ENCODE measurements around the gene RNU6-9.

RNU6-9 gene

GRCh38 chr19:855566-856120 lies 37.6 kb upstream of the RNU6-9 start:
- H3K27me3 Mint-ChIP-seq, result no peaks in the 10 kb centered on the region
- H3K36me3 Mint-ChIP-seq, result no peaks in the 10 kb centered on the region
- peaks cover 2% of the 10 kb centered on the region for H3K4me1 Mint-ChIP-seq (ENCODE audit: low read depth)
- H3K4me3 Mint-ChIP-seq, result no peak overlapping the region
- H3K9me3 Mint-ChIP-seq (ENCODE audit: low read depth), result no peaks in the 10 kb centered on the region
- no peak overlapping the region for H3K27ac Mint-ChIP-seq

- Mint-ChIP-seq H3K27ac (no peak overlapping the region), H3K4me1 (ENCODE audit: low read depth) (peaks cover 8% of the 10 kb centered on the region), H3K27me3 (no peaks in the 10 kb centered on the region), H3K36me3 (no peaks in the 10 kb centered on the region), H3K4me3 (no peak overlapping the region), H3K9me3 (ENCODE audit: low read depth) (no peaks in the 10 kb centered on the region)
Measured at GRCh38 chr19:858284-858683, 35.0 kb upstream of the RNU6-9 start.

GRCh38 chr19:858868-859843 lies 34.1 kb upstream of the RNU6-9 start, which contains the start of gene CFD:
Gene CFD (plus strand): TSS chr19:859664. CDS start chr19:859690, 26 bp downstream.
- no peak within 1 kb of the TSS for H3K27ac Mint-ChIP-seq
- peaks cover 14% of the 10 kb centered on the region for H3K4me1 Mint-ChIP-seq (ENCODE audit: low read depth)
- no peaks in the 10 kb centered on the region for H3K27me3 Mint-ChIP-seq
- no peaks in the 10 kb centered on the region for H3K36me3 Mint-ChIP-seq
- H3K4me3 Mint-ChIP-seq, result peak within 1 kb of the TSS; percentile 20
- H3K9me3 Mint-ChIP-seq (ENCODE audit: low read depth), result no peaks in the 10 kb centered on the region

DNA sequence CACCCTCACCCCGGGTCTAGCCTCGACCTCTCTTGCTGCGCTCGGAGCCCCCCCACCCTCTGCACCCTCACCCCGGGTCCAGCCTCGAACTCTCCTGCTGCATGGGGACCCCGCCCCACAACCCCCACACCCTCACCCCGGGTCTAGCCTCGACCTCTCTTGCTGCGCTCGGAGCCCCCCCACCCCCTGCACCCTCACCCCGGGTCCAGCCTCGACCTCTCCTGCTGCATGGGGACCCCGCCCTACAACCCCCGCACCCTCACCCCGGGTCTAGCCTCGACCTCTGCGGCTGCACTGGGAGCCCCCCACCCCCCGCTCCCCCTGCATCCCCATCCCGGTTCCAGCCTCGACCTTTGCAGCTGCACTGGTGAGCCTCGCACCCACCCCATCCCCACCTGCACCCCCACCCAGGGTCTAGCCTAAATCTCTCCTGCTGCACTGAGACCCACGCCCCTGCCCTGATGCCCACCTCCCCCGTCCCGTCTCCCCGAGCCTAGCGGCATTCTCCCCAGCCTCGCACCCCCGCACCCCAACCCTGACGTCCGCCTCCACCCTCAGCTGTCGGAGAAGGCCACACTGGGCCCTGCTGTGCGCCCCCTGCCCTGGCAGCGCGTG lies 32.0 kb upstream of the RNU6-9 start:
- Mint-ChIP-seq H3K4me3 (no peak overlapping the region), H3K4me1 (ENCODE audit: low read depth) (peaks cover 14% of the 10 kb centered on the region), H3K27ac (no peak overlapping the region), H3K36me3 (no peaks in the 10 kb centered on the region), H3K27me3 (no peaks in the 10 kb centered on the region), H3K9me3 (ENCODE audit: low read depth) (no peaks in the 10 kb centered on the region)

DNA sequence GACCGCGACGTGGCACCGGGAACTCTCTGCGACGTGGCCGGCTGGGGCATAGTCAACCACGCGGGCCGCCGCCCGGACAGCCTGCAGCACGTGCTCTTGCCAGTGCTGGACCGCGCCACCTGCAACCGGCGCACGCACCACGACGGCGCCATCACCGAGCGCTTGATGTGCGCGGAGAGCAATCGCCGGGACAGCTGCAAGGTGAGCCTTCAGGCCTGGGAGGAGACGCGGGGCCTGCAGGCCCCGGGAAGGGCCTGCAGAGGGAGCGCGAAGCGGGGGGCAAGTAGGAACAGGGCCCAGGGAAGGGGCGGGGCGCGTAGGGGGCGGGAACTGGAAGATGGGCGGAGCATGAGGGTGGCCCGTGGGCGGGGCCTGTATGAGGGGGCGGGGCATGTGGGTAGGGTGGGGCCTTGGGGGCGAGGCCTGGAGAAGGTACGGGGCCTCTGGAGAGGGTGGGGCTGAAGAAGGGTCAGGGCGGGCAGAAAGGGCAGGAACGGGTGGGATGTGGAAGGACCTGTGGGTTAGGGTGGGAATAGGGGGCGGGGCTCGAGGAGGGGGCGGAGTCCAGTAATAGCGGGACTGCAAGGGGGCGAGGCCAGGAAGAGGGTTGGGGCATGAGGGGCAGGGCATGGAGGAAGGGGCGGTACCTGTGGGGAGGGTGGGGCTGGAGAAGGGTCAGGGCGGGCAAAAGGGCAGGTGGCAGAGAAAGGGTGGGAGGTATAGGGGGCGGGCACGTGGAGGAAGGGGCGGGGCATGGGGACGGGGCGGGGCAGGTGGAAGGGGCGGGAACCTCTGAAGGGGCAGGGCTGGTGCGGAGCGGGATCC lies 31.3 kb upstream of the RNU6-9 start:
- no peak overlapping the region for H3K4me3 Mint-ChIP-seq
- H3K27me3 Mint-ChIP-seq, result no peaks in the 10 kb centered on the region
- no peaks in the 10 kb centered on the region for H3K9me3 Mint-ChIP-seq (ENCODE audit: low read depth)
- peaks cover 14% of the 10 kb centered on the region for H3K4me1 Mint-ChIP-seq (ENCODE audit: low read depth)
- H3K27ac Mint-ChIP-seq, result no peak overlapping the region
- H3K36me3 Mint-ChIP-seq, result no peaks in the 10 kb centered on the region

DNA sequence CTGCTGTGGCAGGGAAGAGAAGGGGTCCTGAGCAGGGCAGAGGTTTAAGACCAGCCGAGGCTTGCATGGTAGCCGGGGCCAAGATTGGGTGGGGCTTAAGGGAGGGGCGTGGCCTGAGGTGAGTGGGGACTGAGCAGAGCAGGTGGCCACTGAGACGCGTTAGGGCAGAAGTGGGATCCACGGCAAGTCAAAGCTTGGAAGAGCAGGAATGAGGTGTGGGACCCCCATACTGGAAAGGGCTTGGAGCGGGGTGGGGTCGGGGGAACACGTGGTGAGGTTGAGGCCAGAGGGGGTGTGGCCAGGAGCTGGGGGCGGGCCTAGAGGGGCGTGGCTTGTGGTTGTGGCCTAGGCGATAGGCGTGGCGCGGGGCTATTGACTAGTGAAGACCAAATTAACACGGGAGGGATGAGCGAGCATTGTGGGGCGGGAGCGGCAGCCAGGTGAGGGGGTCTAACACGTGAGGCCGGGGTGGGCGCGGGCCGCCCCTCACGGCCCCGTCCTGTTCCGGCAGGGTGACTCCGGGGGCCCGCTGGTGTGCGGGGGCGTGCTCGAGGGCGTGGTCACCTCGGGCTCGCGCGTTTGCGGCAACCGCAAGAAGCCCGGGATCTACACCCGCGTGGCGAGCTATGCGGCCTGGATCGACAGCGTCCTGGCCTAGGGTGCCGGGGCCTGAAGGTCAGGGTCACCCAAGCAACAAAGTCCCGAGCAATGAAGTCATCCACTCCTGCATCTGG lies 30.5 kb upstream of the RNU6-9 start:
- Mint-ChIP-seq H3K36me3 (no peaks in the 10 kb centered on the region), H3K4me3 (peak overlapping the region; percentile 60), H3K27me3 (no peaks in the 10 kb centered on the region), H3K9me3 (ENCODE audit: low read depth) (no peaks in the 10 kb centered on the region), H3K4me1 (ENCODE audit: low read depth) (peaks cover 14% of the 10 kb centered on the region), H3K27ac (no peak overlapping the region)

DNA sequence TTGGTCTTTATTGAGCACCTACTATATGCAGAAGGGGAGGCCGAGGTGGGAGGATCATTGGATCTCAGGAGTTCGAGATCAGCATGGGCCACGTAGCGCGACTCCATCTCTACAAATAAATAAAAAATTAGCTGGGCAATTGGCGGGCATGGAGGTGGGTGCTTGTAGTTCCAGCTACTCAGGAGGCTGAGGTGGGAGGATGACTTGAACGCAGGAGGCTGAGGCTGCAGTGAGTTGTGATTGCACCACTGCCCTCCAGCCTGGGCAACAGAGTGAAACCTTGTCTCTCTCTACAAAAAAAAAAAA lies 30.0 kb upstream of the RNU6-9 start:
- H3K4me1 Mint-ChIP-seq (ENCODE audit: low read depth), result peaks cover 14% of the 10 kb centered on the region
- peak overlapping the region; percentile 59 for H3K4me3 Mint-ChIP-seq
- no peaks in the 10 kb centered on the region for H3K27me3 Mint-ChIP-seq
- H3K9me3 Mint-ChIP-seq (ENCODE audit: low read depth), result no peaks in the 10 kb centered on the region
- no peaks in the 10 kb centered on the region for H3K36me3 Mint-ChIP-seq
- H3K27ac Mint-ChIP-seq, result no peak overlapping the region

- no peak overlapping the region for H3K27ac Mint-ChIP-seq
- H3K27me3 Mint-ChIP-seq, result no peaks in the 10 kb centered on the region
- peaks cover 18% of the 10 kb centered on the region for H3K4me1 Mint-ChIP-seq (ENCODE audit: low read depth)
- H3K9me3 Mint-ChIP-seq (ENCODE audit: low read depth), result no peaks in the 10 kb centered on the region
- peaks cover 2% of the 10 kb centered on the region for H3K36me3 Mint-ChIP-seq
- no peak overlapping the region for H3K4me3 Mint-ChIP-seq
Measured at GRCh38 chr19:866769-867300, 26.4 kb upstream of the RNU6-9 start.

DNA sequence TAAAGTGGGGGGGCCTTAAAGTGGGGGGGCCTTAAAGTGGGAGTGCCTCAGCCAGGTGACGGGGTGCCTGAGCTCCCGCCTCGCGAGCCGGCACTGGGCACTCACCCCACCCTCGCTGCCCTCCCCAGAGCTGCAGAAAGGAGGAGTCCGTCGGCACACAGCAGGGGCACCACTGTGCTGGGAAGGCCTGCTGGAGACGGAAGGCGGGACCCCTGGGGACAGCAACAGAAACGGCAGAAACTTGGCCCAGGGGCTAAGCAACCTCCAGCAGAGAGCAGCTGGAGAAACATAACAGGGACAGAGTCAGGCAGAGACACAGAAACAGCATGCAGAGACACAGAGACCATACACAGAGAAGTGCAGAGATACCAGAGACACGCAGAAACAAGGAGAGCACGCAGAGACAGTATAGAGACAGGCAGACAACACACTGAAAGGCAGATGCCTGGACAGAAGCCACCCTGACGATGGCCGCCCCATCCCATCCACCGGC lies 25.9 kb upstream of the RNU6-9 start:
- no peak overlapping the region for H3K4me3 Mint-ChIP-seq
- no peaks in the 10 kb centered on the region for H3K27me3 Mint-ChIP-seq
- H3K36me3 Mint-ChIP-seq, result peaks cover 2% of the 10 kb centered on the region
- H3K27ac Mint-ChIP-seq, result no peak overlapping the region
- H3K4me1 Mint-ChIP-seq (ENCODE audit: low read depth), result peaks cover 22% of the 10 kb centered on the region
- no peaks in the 10 kb centered on the region for H3K9me3 Mint-ChIP-seq (ENCODE audit: low read depth)

GRCh38 chr19:867855-868457 lies 25.3 kb upstream of the RNU6-9 start:
- H3K4me3 Mint-ChIP-seq, result no peak overlapping the region
- H3K36me3 Mint-ChIP-seq, result peaks cover 2% of the 10 kb centered on the region
- H3K4me1 Mint-ChIP-seq (ENCODE audit: low read depth), result peaks cover 22% of the 10 kb centered on the region
- H3K27ac Mint-ChIP-seq, result no peak overlapping the region
- no peaks in the 10 kb centered on the region for H3K27me3 Mint-ChIP-seq
- H3K9me3 Mint-ChIP-seq (ENCODE audit: low read depth), result no peaks in the 10 kb centered on the region

- Mint-ChIP-seq H3K9me3 (ENCODE audit: low read depth) (no peaks in the 10 kb centered on the region), H3K4me1 (ENCODE audit: low read depth) (peaks cover 16% of the 10 kb centered on the region), H3K27me3 (no peaks in the 10 kb centered on the region), H3K36me3 (peaks cover 2% of the 10 kb centered on the region), H3K27ac (no peak overlapping the region), H3K4me3 (no peak overlapping the region)
Measured at GRCh38 chr19:868458-869244, 24.6 kb upstream of the RNU6-9 start.

GRCh38 chr19:869245-870177 lies 23.8 kb upstream of the RNU6-9 start:
- H3K27me3 Mint-ChIP-seq, result no peaks in the 10 kb centered on the region
- H3K36me3 Mint-ChIP-seq, result peaks cover 2% of the 10 kb centered on the region
- H3K4me1 Mint-ChIP-seq (ENCODE audit: low read depth), result peaks cover 14% of the 10 kb centered on the region
- H3K27ac Mint-ChIP-seq, result peak overlapping the region; percentile 50
- no peaks in the 10 kb centered on the region for H3K9me3 Mint-ChIP-seq (ENCODE audit: low read depth)
- no peak overlapping the region for H3K4me3 Mint-ChIP-seq
